ENCODE measurements around the gene CCRL2. TPM values are rescaled to one million over a fixed set of nuclear protein-coding genes. Genes with fewer than 3 reads are reported as not detected.
A peak's percentile ranks its signal among the peaks of the same experiment; 100 is the strongest.

CCRL2 gene
- total RNA-seq, 1 donor, result 0.72 TPM

- no peaks in the 10 kb centered on the region for H3K36me3 ChIP-seq (ENCODE audit: insufficient read depth, low read length)
- peak; percentile 80 for TF ChIP-seq CTCF (IDR thresholded peaks at IDR 0.05; ENCODE audit: extremely low read depth, low read depth, low read length)
- peaks cover 35% of the 10 kb centered on the region for H3K27me3 ChIP-seq (ENCODE audit: insufficient read depth, low read length)
- DNase-seq (ENCODE audit: insufficient read length, low spot score, missing footprints), result peak; percentile 90
- H3K4me3 ChIP-seq (ENCODE audit: insufficient read depth, low read length), result no peak overlapping the region
- no peak overlapping the region for H2AFZ ChIP-seq (ENCODE audit: low read length)
- no peaks in the 10 kb centered on the region for H3K79me2 ChIP-seq (ENCODE audit: insufficient read depth, low read length)
- H4K20me1 ChIP-seq (ENCODE audit: insufficient read depth, low read length), result no peaks in the 10 kb centered on the region
- H3K4me1 ChIP-seq (ENCODE audit: insufficient read depth, low read length), result no peaks in the 10 kb centered on the region
- H3K27ac ChIP-seq (ENCODE audit: low read depth, low read length), result no peak overlapping the region
- no peaks in the 10 kb centered on the region for H3K9me3 ChIP-seq (ENCODE audit: low read depth, low read length)
- no peak overlapping the region for H3K4me2 ChIP-seq (ENCODE audit: insufficient read depth, low read length)
These were observed 42.9 kb downstream of the CCRL2 start for GRCh38 chr3:46449755-46450552.

- H3K4me1 ChIP-seq (ENCODE audit: insufficient read depth, low read length), result no peaks in the 10 kb centered on the region
These were observed 46.6 kb downstream of the CCRL2 start for GRCh38 chr3:46453526-46454208.

GRCh38 chr3:46454209-46454595, 47.1 kb downstream of the CCRL2 start:
- Histone ChIP-seq H3K4me3 (ENCODE audit: insufficient read depth, low read length) (no peak overlapping the region), H3K27ac (ENCODE audit: low read depth, low read length) (no peak overlapping the region), H4K20me1 (ENCODE audit: insufficient read depth, low read length) (no peaks in the 10 kb centered on the region), H3K27me3 (ENCODE audit: insufficient read depth, low read length) (peaks cover 26% of the 10 kb centered on the region), H3K4me2 (ENCODE audit: insufficient read depth, low read length) (no peak overlapping the region), H3K79me2 (ENCODE audit: insufficient read depth, low read length) (no peaks in the 10 kb centered on the region), H3K9me3 (ENCODE audit: low read depth, low read length) (no peaks in the 10 kb centered on the region), H3K36me3 (ENCODE audit: insufficient read depth, low read length) (no peaks in the 10 kb centered on the region), H3K4me1 (ENCODE audit: insufficient read depth, low read length) (no peaks in the 10 kb centered on the region), H2AFZ (ENCODE audit: low read length) (no peak overlapping the region)
- no peak for TF ChIP-seq CTCF (IDR thresholded peaks at IDR 0.05; ENCODE audit: extremely low read depth, low read depth, low read length)
- no peak for DNase-seq (ENCODE audit: insufficient read length, low spot score, missing footprints)

More at GRCh38 chr3:46453526-46454208, 46.6 kb downstream of the CCRL2 start:
- Histone ChIP-seq H3K27ac (ENCODE audit: low read depth, low read length) (no peak overlapping the region), H2AFZ (ENCODE audit: low read length) (no peak overlapping the region), H3K4me3 (ENCODE audit: insufficient read depth, low read length) (no peak overlapping the region), H3K4me2 (ENCODE audit: insufficient read depth, low read length) (no peak overlapping the region), H3K79me2 (ENCODE audit: insufficient read depth, low read length) (no peaks in the 10 kb centered on the region), H3K9me3 (ENCODE audit: low read depth, low read length) (no peaks in the 10 kb centered on the region), H3K36me3 (ENCODE audit: insufficient read depth, low read length) (no peaks in the 10 kb centered on the region), H4K20me1 (ENCODE audit: insufficient read depth, low read length) (no peaks in the 10 kb centered on the region), H3K27me3 (ENCODE audit: insufficient read depth, low read length) (peaks cover 24% of the 10 kb centered on the region)
- no peak for DNase-seq (ENCODE audit: insufficient read length, low spot score, missing footprints)
- no peak for TF ChIP-seq CTCF (IDR thresholded peaks at IDR 0.05; ENCODE audit: extremely low read depth, low read depth, low read length)

- H2AFZ ChIP-seq (ENCODE audit: low read length), result no peak overlapping the region
- H3K9me3 ChIP-seq (ENCODE audit: low read depth, low read length), result no peaks in the 10 kb centered on the region
- no peak overlapping the region for H3K4me3 ChIP-seq (ENCODE audit: insufficient read depth, low read length)
- H3K36me3 ChIP-seq (ENCODE audit: insufficient read depth, low read length), result no peaks in the 10 kb centered on the region
- no peaks in the 10 kb centered on the region for H3K4me1 ChIP-seq (ENCODE audit: insufficient read depth, low read length)
- no peaks in the 10 kb centered on the region for H4K20me1 ChIP-seq (ENCODE audit: insufficient read depth, low read length)
- no peak for DNase-seq (ENCODE audit: insufficient read length, low spot score, missing footprints)
- H3K27ac ChIP-seq (ENCODE audit: low read depth, low read length), result no peak overlapping the region
- H3K79me2 ChIP-seq (ENCODE audit: insufficient read depth, low read length), result no peaks in the 10 kb centered on the region
- peaks cover 30% of the 10 kb centered on the region for H3K27me3 ChIP-seq (ENCODE audit: insufficient read depth, low read length)
- no peak overlapping the region for H3K4me2 ChIP-seq (ENCODE audit: insufficient read depth, low read length)
- no peak for TF ChIP-seq CTCF (IDR thresholded peaks at IDR 0.05; ENCODE audit: extremely low read depth, low read depth, low read length)
These were observed 47.5 kb downstream of the CCRL2 start for GRCh38 chr3:46454606-46455005.

Measured in osteoblast (primary cell).